Heart left ventricle (tissue), 16 donors: Measurements from ENCODE around the gene CD47. TPM values are rescaled to one million over a fixed set of nuclear protein-coding genes. Genes with fewer than 3 reads are reported as not detected.

Experiments used
- ATAC-seq, 4 donors: fragments of 200-7000 bp; cut with Tn5 transposase; one replicate each; pipeline ENCODE4 v1.9.1; 2020 to 2022; ENCODE audit warnings: moderate library complexity in 4 of 4, mild to moderate bottlenecking in 3 of 4, moderate number of reproducible peaks in 1 of 4
- DNase-seq, 5 donors: peaks; one replicate each; pipeline ENCODE4 v3.0.0-alpha.2; 2020
- H3K27ac ChIP-seq, 12 donors: fragments of 200-600 bp; sonication (generic) in 4 of 12; one replicate each; pipeline versions ENCODE4 v1.5.0 to v1.8.0; 2016 to 2022; ENCODE audit warnings: mild to moderate bottlenecking in 2 of 12
- H3K27me3 ChIP-seq, 9 donors: fragments of 200-600 bp; sonication (generic) in 2 of 9; one replicate each; pipeline versions ENCODE4 v1.5.1 to v1.8.0; 2016 to 2022; ENCODE audit warnings: mild to moderate bottlenecking in 3 of 9
- H3K36me3 ChIP-seq, 9 donors: fragments of 200-600 bp; sonication (generic) in 2 of 9; one replicate each; pipeline versions ENCODE4 v1.5.0 to v1.8.0; 2018 to 2022; ENCODE audit warnings: mild to moderate bottlenecking in 2 of 9
- H3K4me1 ChIP-seq, 12 donors: fragments of 200-600 bp; sonication (generic) in 4 of 12; one replicate each; pipeline versions ENCODE4 v1.5.0 to v1.8.0; 2016 to 2022; ENCODE audit warnings: mild to moderate bottlenecking in 3 of 12
- H3K4me3 ChIP-seq, 12 donors: fragments of 200-600 bp; sonication (generic) in 4 of 12; one replicate each; pipeline versions ENCODE4 v1.5.0 to v1.8.0; 2017 to 2022; ENCODE audit warnings: mild to moderate bottlenecking in 9 of 12, moderate library complexity in 4 of 12
- H3K9me3 ChIP-seq, 12 donors: fragments of 200-600 bp; sonication (generic) in 4 of 12; one replicate each; pipeline versions ENCODE4 v1.5.0 to v1.8.0; 2016 to 2022; ENCODE audit warnings: mild to moderate bottlenecking in 1 of 12
- POLR2A ChIP-seq, 2 donors: fragments of 450-650 bp; IDR thresholded peaks; one replicate each; pipeline ENCODE4 v1.6.1; 2017; ENCODE audit warnings: antibody characterized with exemption in 2 of 2, mild to moderate bottlenecking in 2 of 2, moderate library complexity in 2 of 2
- WGBS, 4 donors: extraction: QIAGEN DNeasy Blood & Tissue Kit in 2 of 4; methylation state at CpG; one replicate each; pipeline versions ENCODE4 v1.1.5 to v1.1.7; 2013 to 2018; 5-methylcytosine and 5-hydroxymethylcytosine counted together
- intact Hi-C, 10 donors: fragments of 100-400 bp; cut with DNase I; formaldehyde crosslinking; loops; one replicate each; pipeline versions ENCODE4 v1.11.1 to v1.14.2; 2022
- polyA plus RNA-seq, 2 donors: library from polyadenylated mRNA; stranded (reverse); fragments of 200-250 nt; gene quantifications; one replicate each; pipeline ENCODE4 v1.2.3, GENCODE V29; 2013
- total RNA-seq, 9 donors: library from RNA; depleted of rRNA in 2 of 9; stranded (reverse); fragments of >200 nt in 2 of 9; fragmentation: NEBNext Ultra II Directional in 3 of 9; extraction: Animal tissue kit (Norgen Biotek cat#: 25700) in 3 of 9; gene quantifications; one replicate each; pipeline versions ENCODE4 v1.1.0 to v1.2.4, GENCODE V29; 2016 to 2023
- TF ChIP-seq, protein P1 (sequence below), 12 donors: fragments of 200-600 bp; sonication (generic) in 4 of 12; IDR thresholded peaks; one replicate each; pipeline versions ENCODE4 v1.5.0 to v1.8.0; 2018 to 2022; ENCODE audit warnings: antibody characterized with exemption in 12 of 12, mild to moderate bottlenecking in 5 of 12
- donor health status: ischemic (EF 13 %, LVEDD 7.1; RV severe dilation, severe dysfunction).
- donor health status: healthy with polysubstance abuse.
- donor health status: DM: no; HTN: yes; CAD: no.
- donor health status: DM: no; HTN: no; CAD: no.
- donor health status: ischemic (EF 25% LVEDD 6.9; RV normal size, moderate dysfunction).
- donor health status: ischemic (EF 25% LVEDD 5.7; RV mildly dilated, moderate dysfunction).
- donor health status: healthy.
- donor health status: DM: yes; HTN: yes; CAD: no.
- donor health status: ischemic (EF 35%, LVEDD 5.7; RV mildly dilated, moderate dysfunction).
- donor health status: nonischemic (EF 11% LVEDD 7.7; RV severe dilation, severe dysfunction).
- donor health status: DM: yes; HTN: yes; CAD: no.
- donor health status: PGD.
- donor health status: ischemic (EF 29% LVEDD 5.4; RV normal size, mild dysfunction).
- donor health status: nonischemic (EF 23%, LVEDD 6.1; RV moderate dilation, normal function).

Gene CD47
- total and polyA plus RNA-seq, 11 donors, result 27.7 to 80.6 (median 42.4) TPM

GRCh38 chr3:108025177-108025576, 65.7 kb downstream of the CD47 start:
- DNase-seq (no peak), ATAC-seq (no peak)
- intact Hi-C loops, result no loop called here
- H3K4me1 ChIP-seq, result peaks cover 0 to 10% (median 0%) of the 10 kb centered on the region in 12 donors
- 83 to 92% (median 87%) methylated on average over 3 of the region's 3 CpGs for WGBS, 4 donors
- H3K4me3 ChIP-seq, result no peak overlapping the region
- H3K27ac ChIP-seq, result no peak overlapping the region
- no peaks in the 10 kb centered on the region for H3K9me3 ChIP-seq
- H3K27me3 ChIP-seq, result no peaks in the 10 kb centered on the region
- no peak for TF ChIP-seq POLR2A (IDR thresholded peaks at IDR 0.05)
- TF ChIP-seq, protein P1, sequence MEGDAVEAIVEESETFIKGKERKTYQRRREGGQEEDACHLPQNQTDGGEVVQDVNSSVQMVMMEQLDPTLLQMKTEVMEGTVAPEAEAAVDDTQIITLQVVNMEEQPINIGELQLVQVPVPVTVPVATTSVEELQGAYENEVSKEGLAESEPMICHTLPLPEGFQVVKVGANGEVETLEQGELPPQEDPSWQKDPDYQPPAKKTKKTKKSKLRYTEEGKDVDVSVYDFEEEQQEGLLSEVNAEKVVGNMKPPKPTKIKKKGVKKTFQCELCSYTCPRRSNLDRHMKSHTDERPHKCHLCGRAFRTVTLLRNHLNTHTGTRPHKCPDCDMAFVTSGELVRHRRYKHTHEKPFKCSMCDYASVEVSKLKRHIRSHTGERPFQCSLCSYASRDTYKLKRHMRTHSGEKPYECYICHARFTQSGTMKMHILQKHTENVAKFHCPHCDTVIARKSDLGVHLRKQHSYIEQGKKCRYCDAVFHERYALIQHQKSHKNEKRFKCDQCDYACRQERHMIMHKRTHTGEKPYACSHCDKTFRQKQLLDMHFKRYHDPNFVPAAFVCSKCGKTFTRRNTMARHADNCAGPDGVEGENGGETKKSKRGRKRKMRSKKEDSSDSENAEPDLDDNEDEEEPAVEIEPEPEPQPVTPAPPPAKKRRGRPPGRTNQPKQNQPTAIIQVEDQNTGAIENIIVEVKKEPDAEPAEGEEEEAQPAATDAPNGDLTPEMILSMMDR (IDR thresholded peaks at IDR 0.05), result no peak
- no peaks in the 10 kb centered on the region for H3K36me3 ChIP-seq

DNA sequence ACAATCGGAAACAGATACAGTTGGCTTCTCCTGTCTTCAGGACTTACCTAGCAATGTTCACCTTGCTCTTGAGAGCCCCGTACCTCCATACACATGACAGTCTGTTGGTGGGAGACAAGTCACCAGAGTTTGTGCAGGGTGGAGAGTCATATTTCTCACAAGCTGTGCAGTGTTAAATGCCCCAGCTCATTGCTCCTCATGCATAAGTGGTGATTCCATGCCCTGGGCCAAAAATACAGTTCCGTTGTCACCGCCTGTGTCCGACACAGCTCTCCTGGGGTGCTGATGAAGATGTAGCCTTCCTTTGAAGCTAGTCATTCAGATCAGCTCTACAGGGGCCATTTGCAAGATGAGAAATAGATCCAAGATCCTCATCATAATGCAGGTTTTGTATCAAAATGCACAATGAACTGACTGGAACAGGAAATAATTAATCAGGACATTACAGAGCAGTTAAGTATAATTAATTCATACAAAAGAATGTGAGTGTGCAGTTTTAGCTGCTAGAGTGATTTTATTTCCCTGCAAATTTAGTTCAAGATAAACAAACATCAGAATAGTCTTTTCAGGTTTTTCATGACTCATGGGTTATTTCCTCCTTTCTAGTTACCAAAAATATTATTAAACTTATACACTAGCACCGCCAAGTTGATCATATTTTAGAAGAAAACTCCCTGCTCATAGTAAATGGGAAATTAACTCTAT, 66.5 kb downstream of the CD47 start:
- Histone ChIP-seq H3K27me3 (no peaks in the 10 kb centered on the region), H3K9me3 (no peaks in the 10 kb centered on the region), H3K4me3 (no peak overlapping the region), H3K4me1 (peaks cover 0 to 10% (median 0%) of the 10 kb centered on the region in 12 donors), H3K27ac (no peak overlapping the region), H3K36me3 (no peaks in the 10 kb centered on the region)
- DNase-seq (no peak), ATAC-seq (no peak)
- intact Hi-C loops, result no loop called here
- no peak for TF ChIP-seq POLR2A (IDR thresholded peaks at IDR 0.05)
- TF ChIP-seq, protein P1 (IDR thresholded peaks at IDR 0.05), result no peak
- WGBS, 4 donors, result 74 to 81% (median 78%) methylated on average over 6 of the region's 6 CpGs

- TF ChIP-seq, protein P1 (IDR thresholded peaks at IDR 0.05), result no peak
- no peak for TF ChIP-seq POLR2A (IDR thresholded peaks at IDR 0.05)
- 51 to 63% (median 58%) methylated on average over 3 of the region's 3 CpGs for WGBS, 4 donors
- Histone ChIP-seq H3K27me3 (no peaks in the 10 kb centered on the region), H3K4me1 (peaks cover 0 to 10% (median 0%) of the 10 kb centered on the region in 12 donors), H3K9me3 (no peaks in the 10 kb centered on the region), H3K36me3 (no peaks in the 10 kb centered on the region), H3K4me3 (no peak overlapping the region), H3K27ac (no peak overlapping the region)
- ATAC-seq (peak in 1 of 4 donors; percentile 41), DNase-seq (no peak)
- intact Hi-C loops, result no loop called here
Measured at GRCh38 chr3:108022256-108023150, 68.3 kb downstream of the CD47 start.

DNA sequence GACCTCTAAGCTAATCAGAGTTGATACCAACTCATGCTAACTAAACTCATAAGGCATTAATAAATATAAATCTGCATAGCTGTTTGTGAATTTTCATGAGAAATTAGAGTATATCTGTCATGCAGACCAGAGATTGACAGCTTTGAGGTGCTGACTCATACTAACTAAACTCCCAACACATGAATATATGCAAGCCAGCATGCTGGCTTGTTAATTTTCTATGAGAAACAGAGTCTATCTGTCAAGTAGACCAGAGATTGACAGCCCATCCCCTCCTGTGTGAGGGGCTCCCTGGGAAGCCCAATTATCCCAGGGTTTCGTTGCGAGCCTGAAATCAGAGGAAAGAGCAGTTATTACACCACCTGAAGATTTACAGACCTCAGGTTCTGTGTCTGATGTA, 69.3 kb downstream of the CD47 start:
- Histone ChIP-seq H3K4me1 (peaks cover 0 to 10% (median 0%) of the 10 kb centered on the region in 12 donors), H3K36me3 (no peaks in the 10 kb centered on the region), H3K27ac (no peak overlapping the region), H3K4me3 (no peak overlapping the region), H3K9me3 (no peaks in the 10 kb centered on the region), H3K27me3 (no peaks in the 10 kb centered on the region)
- TF ChIP-seq, protein P1 (IDR thresholded peaks at IDR 0.05), result no peak
- WGBS, 4 donors, result 60 to 92% (median 67%) methylated on average over 1 to 2 of the region's 2 CpGs
- intact Hi-C loops, result no loop called here
- no peak for ATAC-seq
- no peak for DNase-seq
